GM18907 (cell line): Measurements from ENCODE around the gene BEND7.

ENCODE experiments used
- ATAC-seq: cut with Tn5 transposase; IDR thresholded peaks from one replicate; pipeline ENCODE4 v1.9.1; 2021; ENCODE audit warnings: mild to moderate bottlenecking, moderate library complexity; ENCODE audit not compliant: unreplicated experiment

The BEND7 gene

DNA sequence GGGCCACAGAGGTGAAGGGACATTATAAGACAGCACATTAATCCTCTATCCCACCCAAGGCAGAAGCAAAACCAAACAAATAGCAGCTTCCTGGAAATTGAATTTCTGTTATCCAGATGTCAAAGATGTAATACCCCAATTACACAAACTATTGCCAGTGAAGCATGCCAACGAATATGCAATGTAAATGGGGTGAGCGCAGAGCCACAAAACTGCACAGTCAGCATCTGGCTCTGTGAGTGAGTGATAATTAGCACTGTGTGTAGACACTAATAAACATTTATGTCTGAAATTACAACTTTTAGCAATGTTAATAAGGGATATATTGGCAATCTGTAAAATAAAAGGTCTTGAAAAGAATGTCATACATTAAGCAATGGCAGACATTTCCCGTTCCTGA is 3.2 kb downstream of the BEND7 start:
- ATAC-seq, result no peak

DNA sequence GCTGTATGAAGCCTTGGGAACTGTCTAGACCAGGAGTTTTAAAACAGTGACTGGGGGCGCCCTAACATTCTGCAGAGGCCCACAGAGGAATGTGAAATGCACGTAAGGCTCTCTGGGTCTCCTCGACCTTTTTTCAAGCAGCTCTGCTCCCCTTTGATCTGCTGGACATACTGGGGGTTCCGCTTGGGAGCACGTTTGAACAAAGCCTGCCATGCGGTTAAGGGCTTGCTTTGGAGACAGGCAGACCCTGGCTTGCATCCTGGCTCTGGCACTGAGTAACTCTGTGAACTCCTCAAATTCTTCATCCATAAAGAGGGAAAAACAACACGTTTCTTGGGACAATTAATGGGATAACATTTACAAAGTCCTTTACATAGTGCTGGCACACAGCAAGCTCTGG is 7.8 kb downstream of the BEND7 start:
- ATAC-seq, result no peak

DNA sequence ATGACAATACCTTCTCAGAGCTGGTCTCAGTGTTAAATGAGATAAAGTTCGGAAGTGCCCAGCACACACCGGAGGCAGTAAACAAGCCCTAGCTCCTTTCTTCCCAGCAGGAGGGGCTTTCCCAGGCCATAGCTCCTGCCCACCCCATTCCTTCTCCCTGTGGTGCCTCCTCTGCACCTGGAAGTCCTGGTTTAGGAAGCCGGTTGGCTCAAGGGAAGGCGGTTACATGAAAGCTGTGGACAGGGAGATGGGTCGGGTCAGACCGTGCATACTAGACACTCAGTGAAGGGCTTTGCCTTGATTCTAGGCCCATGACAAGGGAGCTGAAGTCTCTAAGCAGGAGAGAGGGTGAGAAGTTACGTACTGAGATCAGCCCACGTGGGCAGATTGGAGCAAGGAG is 8.6 kb downstream of the BEND7 start:
- no peak for ATAC-seq

DNA sequence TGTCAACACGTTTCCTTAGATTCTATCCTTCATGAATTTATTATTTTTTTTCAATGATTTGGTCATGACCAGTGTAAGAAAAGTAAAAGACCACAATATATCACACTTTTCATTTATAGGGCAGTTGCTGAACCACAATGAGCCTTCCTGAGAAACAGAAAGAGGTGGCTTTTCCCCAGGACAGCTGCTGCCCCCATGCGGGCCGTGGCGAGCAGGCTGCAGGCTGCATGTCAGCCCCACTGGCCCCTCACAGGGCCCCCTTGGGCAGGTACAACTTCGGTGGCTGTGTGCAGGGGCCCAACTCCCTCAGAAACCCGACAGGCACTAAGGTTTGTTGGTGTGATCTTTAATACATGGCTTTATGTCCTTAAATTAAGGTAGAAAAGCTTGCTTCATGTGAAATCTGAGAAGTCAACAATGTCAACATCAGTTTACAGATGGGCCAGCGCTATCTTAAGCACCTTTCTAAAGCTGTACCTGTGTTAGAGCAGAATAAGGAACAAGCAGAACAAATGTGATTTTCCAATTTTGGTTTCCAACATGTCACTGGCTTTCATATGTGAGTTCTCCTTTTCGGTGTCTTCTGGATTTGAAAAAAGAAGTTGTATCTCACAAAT is 10.6 kb downstream of the BEND7 start:
- no peak for ATAC-seq

DNA sequence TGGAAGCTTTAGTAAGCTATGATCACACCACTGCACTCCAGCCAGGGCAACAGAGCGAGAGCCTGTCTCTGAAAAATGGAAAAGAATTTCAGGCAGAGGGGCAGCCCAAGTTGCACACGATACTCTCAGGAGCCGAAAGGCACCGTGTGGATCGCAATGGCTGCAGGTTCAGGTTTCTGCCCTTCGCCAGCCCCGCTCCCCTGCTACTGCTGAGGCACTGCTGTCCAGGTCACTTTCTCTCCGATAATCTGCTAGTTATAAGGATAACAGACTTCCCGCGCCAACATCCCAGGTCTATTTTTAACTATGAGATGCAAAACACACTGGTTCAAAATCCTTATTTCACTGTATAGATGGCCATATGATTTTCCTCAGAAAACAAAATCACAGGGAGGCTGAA is 11.1 kb downstream of the BEND7 start:
- no peak for ATAC-seq

DNA sequence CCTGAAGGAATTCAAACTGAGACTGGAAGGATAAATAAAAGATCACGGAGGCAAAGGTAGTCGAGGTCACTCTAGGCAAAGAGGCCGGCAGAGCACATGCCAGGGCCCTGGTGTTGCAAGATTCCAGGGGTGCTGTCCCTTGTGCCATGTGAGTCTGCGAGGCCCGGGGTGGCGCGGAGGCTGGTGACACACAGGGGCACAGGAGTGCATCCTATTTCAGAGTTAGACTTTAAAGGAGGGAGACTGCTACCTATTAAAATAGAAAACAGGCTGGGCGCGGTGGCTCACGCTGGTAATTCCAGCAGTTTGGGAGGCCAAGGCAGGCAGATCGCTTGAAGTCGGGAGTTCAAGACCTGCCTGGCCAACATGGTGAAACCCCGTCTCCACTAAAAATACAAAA is 12.6 kb downstream of the BEND7 start:
- ATAC-seq, result no peak

DNA sequence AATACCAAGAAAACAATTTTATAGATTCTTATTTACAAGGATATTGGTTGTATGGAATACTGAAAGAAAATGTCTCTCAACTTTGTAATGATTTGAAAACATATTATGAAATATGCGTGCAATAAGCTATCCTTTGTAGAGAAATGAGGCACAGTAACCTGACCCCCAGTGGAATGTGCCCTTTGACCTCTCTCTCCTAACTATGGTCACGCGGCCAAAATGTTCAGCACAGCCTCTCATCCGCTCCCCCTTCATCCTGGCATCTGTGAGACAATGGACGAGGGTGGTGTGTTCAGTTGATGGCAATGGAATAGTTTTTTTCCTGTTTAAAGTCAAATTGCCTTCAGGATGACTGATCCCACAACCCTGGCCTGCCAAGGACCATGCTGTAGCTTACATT is 13.3 kb downstream of the BEND7 start:
- ATAC-seq, result no peak

DNA sequence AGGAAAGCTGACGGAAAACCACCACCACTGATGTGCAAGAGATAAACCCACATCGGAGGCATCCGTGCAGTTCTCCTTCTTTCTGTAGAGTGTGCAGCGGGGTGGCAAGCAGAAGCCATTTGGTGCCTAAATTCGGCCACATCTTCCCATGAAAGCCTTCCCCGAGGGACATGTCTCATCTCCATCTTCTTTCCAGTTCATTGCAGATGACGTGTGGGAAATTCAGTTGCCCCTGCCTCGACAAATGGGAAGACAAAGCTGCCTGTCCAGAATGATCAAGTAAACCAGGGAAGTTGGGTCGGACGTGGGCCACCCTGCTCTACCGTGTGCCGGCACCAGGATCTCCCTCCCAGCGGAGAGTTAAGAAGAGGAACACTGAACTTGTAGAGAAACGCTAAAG is 14.5 kb downstream of the BEND7 start:
- ATAC-seq, result no peak

DNA sequence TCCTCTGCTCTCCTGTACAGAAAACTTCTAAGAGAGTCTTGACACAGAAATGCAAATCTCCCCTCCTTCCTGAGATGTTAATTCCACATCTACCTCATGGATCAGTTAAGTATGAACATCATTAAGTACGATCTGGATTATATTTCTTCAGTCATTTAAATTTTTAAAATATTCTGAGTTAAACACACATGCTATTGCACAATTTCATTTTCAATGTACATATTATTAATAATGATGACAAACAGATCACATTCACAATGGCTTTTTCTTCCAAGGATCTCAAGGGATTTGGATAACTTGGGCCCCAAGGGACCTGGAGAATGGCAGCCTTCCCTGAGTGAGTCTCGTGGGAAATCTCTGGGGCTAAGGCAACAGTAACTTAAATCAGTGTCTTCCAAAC is 16.2 kb downstream of the BEND7 start:
- no peak for ATAC-seq

DNA sequence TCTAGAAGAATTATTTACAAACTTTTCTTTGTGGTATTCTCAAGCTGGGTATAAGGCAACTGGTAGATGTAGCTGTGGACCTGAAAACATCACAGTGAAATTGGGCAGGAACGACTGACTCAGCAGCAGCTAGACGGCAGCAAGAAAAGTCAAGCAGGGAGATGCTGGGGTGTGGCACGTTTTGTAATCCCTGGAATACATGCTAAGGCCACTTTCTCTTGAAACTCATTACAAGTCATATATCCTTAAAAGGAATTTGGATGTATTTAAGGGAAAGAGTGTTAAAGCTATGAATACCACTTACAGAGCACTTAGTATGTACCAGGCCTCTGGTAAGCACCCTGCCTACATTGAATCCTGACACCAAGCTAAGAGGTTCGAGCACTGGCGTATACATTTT is 17.4 kb downstream of the BEND7 start:
- no peak for ATAC-seq

DNA sequence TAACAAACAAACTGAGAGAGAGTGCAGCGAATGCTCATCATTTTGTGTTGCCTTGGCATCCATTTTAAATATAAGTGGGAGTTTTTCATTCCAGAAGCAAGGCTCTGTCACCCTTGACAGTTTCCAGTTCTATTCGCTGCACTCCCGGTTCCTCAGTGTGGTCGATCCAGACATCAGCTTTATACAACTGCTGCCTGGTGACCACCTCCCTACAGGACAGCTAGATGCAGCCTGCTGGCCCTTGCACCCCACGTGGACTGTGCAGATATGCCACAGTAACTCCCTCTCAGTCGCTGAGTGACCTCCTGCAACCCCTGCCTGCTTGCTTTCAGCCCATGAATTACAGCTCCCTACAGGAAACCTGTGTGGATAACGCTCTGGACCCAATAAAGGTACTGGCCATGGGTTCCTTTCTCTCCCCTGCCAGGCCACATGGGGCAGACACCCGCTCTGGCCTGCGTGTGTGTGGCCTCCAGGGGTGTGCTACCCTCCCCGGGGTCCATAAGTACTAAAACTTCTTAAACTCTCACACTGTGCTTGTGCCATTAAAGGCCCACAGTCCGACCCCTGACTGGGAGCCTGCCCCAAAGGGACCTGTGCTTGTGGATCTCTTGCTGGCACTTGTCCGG is 23.6 kb downstream of the BEND7 start:
- ATAC-seq, result no peak

DNA sequence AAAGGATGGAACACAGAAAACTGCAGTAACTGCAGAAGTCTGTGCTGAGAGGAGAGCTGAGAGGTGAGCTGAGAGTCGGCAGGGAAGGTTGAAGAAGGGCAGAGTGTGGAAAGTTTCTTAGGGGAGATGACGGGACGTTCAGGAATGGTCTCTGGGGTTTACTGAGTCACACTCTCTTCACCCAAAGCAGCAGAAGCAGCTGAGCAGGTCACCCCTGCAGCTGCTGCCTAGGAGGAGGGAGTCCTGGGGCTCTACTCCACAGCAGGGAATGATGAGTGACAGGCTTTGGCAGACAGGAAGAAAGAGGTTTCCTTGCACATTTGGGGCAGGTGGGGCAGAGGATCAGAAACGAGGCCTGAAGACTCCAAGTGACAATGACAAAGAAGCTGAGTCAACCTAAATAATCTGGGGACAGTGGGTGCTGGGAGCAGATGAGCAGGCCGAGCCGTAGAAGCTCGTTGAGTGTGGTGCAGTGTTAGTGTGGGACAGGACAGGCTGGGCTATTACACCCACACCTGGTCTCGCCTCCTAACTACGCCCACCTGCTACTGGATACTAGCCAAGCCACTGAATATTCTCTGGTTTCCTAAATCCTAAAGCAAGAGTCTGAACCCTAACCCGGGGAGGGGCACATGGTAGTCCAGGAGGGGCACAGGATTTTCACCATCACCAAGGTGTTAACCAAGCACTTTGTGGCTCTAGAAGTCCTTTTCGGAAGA is 24.9 kb downstream of the BEND7 start:
- ATAC-seq, result no peak

DNA sequence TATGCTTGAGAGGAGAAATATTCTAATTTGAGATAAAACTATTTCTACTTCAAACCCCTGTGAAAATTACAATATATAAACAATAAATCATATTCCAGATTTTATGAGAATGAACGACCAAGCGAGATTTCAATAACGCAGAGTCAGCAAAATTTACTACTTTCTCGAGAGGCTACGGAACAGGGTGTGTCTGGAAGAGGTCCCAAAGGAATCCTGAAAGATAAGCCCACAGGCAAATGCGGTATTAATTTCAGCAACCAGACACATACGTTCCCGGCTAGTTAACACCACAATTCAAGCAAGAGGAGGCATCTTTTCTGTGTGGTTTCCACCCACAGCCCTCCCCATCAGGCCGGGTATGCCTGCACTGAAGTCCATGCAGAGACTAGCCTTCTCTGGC is 26.4 kb downstream of the BEND7 start:
- no peak for ATAC-seq

DNA sequence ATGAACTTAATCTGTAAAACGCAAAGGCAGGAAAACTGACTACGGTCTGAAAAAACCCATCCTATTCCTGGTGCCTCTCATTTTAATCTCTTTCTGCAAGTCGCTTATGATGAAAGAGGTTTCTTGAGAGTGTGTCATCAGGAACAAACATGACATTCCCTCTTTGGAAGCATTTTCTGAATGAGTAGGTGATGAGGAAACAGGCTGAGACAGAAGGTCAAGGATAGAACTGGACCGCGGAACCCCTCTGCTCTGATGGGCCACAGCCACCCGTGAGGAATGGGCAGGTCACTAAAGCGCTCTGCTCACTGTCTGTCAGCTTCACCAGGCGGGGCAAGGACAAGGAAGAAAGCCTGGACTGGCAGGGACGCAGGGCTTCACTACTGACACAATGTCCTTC is 28.6 kb downstream of the BEND7 start:
- ATAC-seq, result no peak

DNA sequence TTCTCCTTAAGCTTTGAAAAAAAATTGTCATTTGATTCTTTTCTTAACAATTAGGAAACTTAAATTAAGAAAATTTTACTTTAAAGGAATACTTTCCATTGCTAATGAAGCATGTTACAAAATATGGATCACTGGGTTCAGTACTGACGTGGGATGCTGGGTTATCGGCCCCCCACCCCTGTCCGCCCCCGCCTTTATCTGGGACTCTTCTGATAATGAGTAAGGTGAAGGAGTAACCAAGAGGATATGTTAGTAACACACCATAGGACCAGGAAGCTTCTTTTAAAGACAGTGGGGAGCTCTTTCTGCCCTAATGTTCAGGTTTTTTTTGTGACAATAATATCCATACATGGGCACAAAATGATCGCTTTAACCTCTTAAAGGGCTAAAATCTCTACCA is 29.7 kb downstream of the BEND7 start:
- ATAC-seq, result no peak

DNA sequence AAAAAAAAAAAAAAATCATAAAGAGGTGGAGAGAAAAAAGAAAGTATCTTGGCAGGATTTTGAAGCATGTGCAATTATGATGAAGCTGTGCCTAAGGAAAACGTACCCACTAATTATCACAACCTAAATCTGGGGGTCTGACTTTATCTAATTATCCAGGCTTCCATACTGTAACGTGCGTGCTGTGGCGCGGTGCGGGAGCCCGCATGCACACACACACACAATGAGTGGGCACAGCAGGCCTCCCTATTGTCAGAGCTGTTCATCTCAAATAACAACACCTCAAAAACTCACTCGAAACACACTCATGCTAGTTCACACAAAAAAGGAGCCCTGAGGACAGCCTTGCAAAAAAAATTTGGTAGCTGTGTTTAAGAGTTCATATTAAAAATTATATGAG is 31.9 kb downstream of the BEND7 start:
- ATAC-seq, result no peak

DNA sequence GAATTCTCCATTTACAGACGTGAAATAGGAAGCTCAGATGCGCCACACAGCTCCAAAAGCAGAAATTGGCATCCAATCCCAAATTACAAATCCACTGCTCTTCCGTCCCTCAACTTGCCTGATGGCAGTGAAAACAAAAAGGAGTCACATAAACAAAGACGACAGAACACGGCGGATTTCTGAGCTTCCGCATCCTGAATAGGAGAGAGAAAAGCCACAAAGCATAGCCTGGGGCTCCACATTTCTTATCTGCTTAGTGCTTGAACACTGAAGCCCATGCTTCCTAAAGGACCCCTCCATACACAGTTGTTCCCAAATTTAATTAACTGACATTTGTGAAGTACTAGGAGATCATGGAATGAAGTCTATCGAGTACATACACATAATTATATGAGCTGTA is 32.6 kb downstream of the BEND7 start:
- ATAC-seq, result no peak

DNA sequence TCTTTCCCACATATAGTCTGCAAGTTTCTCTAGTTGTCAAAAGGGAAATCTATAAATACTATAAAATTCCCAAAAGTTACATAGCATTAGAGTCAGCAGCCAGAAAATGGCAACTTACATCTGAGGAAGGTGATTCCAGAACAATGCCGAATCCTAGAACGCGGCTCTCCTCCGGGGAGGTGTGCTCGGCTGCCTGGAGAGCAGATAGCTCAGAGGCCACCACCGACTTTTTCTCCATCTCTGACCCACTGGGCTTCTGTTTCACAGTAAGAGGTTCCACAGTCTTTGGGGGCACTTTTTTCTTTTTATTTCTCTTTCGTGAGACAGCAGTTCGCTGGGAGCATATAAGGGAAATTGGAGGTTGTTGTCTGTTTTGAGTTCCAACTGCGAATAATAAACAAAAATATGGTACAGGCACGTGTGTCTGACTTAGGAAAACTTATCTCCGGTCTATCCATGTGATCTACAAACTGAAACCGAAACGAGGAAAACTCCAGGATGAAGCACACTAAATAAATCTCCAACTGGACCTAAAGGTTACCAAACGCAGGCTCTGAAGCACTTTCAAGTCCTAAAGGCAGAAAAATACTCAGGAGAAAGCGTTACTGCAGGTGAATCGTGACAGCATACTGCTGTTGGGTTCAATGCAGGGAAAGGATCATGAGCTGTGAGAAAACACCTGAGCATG is 36.2 kb downstream of the BEND7 start:
- ATAC-seq, result no peak

DNA sequence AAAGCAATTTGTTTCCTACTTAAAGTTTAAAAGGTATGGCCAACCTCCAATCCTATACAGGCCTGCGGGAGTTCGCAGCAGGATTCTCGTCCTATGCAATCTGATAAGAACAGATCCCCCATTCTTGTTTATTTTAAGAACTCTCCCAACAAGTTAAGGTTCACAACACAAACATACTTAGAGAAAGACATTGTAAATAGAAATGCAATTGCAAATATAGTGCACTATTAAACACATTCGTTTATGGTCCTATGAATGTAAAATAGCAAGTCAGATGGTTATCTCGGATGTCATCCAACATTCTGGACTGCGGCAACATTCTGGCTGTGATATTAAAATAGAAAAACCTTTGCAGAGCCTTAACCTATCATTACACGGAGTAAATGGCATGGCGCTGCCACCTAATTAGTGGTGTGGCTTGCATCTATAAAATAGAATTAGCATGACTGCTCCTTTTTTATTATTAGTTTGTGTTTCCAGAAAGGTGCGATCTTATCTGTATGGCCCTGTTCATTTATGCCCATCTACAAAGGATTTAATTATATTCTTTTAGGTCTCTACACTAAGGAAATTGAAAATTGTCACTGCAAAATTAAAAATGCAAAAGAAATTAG is 37.0 kb downstream of the BEND7 start:
- no peak for ATAC-seq

DNA sequence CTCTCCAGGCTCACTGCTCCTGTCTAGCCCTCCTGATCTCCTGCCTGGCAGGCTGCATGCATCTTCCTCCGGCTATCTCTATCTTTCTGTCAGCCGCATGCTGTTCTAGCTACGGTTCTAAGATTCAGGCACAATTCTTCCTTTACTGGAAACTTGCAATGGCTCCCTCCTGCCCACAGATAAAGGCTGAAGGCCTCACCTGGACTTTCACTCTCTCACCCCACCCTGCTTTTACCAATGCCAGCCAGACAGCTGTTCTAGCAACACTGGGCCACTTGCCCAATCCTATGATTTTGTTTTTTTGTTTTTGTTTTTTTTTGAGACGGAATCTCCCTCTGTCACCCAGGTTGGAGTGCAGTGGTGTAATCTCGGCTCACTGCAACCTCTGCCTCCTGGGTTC is 38.3 kb downstream of the BEND7 start:
- no peak for ATAC-seq

DNA sequence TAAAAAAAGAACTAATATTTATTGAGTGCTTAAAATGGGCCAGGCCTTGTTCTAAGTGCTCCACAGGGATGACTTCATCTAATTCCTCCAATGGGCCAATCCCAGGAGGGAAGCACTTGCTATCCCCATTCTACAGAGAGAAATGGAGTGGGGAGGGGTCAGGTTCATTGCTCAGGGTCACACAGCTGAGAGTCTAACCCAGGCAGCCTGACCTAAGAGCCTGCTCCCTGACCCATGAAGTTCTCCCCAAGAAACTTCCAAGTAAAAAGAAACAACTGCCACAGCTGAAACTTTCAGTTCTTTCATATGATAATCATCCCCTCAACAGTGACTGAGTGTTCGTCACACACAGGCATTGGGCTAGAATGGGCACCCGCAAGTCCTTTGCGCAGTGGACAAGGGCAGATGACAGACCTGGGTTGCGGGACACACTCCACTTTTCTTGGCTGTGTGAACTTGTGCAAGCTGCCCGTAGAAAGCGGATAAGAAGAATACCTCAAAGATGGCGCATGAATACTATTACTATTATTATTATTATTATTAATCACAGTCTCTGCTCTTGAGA is 39.7 kb downstream of the BEND7 start:
- ATAC-seq, result no peak
